ENCODE measurements around the gene FYB2. TPM values are rescaled to one million over a fixed set of nuclear protein-coding genes. Genes with fewer than 3 reads are reported as not detected.

Gene FYB2
- total RNA-seq, 1 experiment from 2014 or later: not detected

DNA sequence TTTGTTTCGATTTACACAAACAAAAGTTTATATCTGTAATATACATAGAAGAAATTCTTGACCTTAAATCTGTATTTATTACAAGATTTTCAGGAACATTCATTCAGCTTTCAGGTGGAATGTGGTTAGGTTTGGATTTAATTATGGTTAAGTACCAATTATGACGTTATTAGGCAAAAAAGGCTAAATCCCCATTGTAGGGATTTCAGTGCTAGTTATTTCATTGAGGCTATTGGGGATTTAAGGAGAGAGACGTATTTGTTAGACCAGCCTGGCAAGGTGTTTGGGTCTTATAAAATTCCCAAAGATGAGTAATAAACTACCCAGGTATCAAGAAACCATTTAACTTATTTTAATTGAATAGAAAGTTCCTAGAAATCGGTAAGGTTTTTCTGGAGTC lies 148.1 kb downstream of the FYB2 start:
- intact Hi-C loops (cut with micrococcal nuclease; ENCODE audit: unreplicated experiment): no loop called here
- Histone ChIP-seq H3K27me3 (ENCODE audit: insufficient read depth, low read depth) (no peaks in the 10 kb centered on the region), H3K36me3 (ENCODE audit: low read depth) (no peaks in the 10 kb centered on the region), H3K79me2 (ENCODE audit: low read depth) (peaks cover 5% of the 10 kb centered on the region; the same call in 1 of the 2 replicates), H3K4me1 (replicated peaks; ENCODE audit: insufficient read depth) (no peaks in the 10 kb centered on the region), H3F3A (ENCODE audit: insufficient read depth, low read depth) (0 out of 2 replicates have a peak, but pooled peaks cover 3% of the 10 kb centered on the region), H2AFZ (no peak overlapping the region), H4K20me1 (ENCODE audit: insufficient read depth) (no peaks in the 10 kb centered on the region), H3K9me3 (ENCODE audit: insufficient read depth, low read depth) (no peaks in the 10 kb centered on the region), H3K4me3 (no peak overlapping the region), H3K4me2 (no peak overlapping the region), H3K27ac (no peak overlapping the region), H3K9me2 (ENCODE audit: insufficient read depth) (no peaks in the 10 kb centered on the region)
- no TSS peak for BruUV-seq (replicated peaks)
- ChIA-PET POLR2A (ENCODE audit: unreplicated experiment) (no interaction called here), CTCF (no interaction called here)
- TF ChIP-seq EZH2 (IDR thresholded peaks at IDR 0.05; ENCODE audit: low read depth) (no peak), CTCF (conservative IDR thresholded peaks at IDR 0.05) (no peak)
- DNase-seq: no peak

GRCh38 chr1:56670350-56670749 lies 148.9 kb downstream of the FYB2 start:
- Histone ChIP-seq H3K9me3 (ENCODE audit: insufficient read depth, low read depth) (no peaks in the 10 kb centered on the region), H3K27me3 (ENCODE audit: insufficient read depth, low read depth) (no peaks in the 10 kb centered on the region), H3K36me3 (ENCODE audit: low read depth) (no peaks in the 10 kb centered on the region), H3K4me1 (replicated peaks; ENCODE audit: insufficient read depth) (no peaks in the 10 kb centered on the region), H3K4me3 (no peak overlapping the region), H3K4me2 (no peak overlapping the region), H3K27ac (no peak overlapping the region), H3K79me2 (ENCODE audit: low read depth) (peaks cover 5% of the 10 kb centered on the region; the same call in 1 of the 2 replicates), H3F3A (ENCODE audit: insufficient read depth, low read depth) (no peaks in the 10 kb centered on the region), H3K9me2 (ENCODE audit: insufficient read depth) (no peaks in the 10 kb centered on the region), H4K20me1 (ENCODE audit: insufficient read depth) (no peaks in the 10 kb centered on the region), H2AFZ (no peak overlapping the region)
- intact Hi-C loops (cut with micrococcal nuclease; ENCODE audit: unreplicated experiment): no loop called here
- ChIA-PET CTCF (no interaction called here), POLR2A (ENCODE audit: unreplicated experiment) (no interaction called here)
- BruUV-seq (replicated peaks): no TSS peak
- no peak for DNase-seq
- TF ChIP-seq CTCF (conservative IDR thresholded peaks at IDR 0.05) (no peak), EZH2 (IDR thresholded peaks at IDR 0.05; ENCODE audit: low read depth) (no peak)

Other genes starting within 250 kb of the FYB2 start
- 16.5 and 22.4 TPM in 2 replicates for gene PLPP3, start 239.8 kb downstream of the FYB2 start, total RNA-seq (2021)
- 4.4 and 5.0 TPM in 2 replicates for gene PRKAA2, start 174.1 kb downstream of the FYB2 start, total RNA-seq (2021)
- not detected in 2 replicates for gene C8A, start 35.4 kb upstream of the FYB2 start, total RNA-seq (2021)
- not detected in 2 replicates for gene C8B, start 146.6 kb upstream of the FYB2 start, total RNA-seq (2021)